Caco-2 (cell line): ENCODE measurements around the gene OR2W1. TPM values are rescaled to one million over a fixed set of nuclear protein-coding genes. Genes with fewer than 3 reads are reported as not detected.

ENCODE experiments used
- BruUV-seq: library from RNA; stranded (reverse); fragments of 400-500 nt; replicated peaks from 2 replicates; lab custom pipeline; 2021; lab: Mats Ljungman, UMichigan
- CTCF ChIA-PET: fragments of 300-600 bp; sonication (Branson Sonifier 250); formaldehyde crosslinking; loops from one replicate; lab custom pipeline; 2022; ENCODE audit warnings: antibody characterized with exemption; lab: Charles Lee
- POLR2A ChIA-PET: fragments of 300-600 bp; sonication (Branson Sonifier 250); formaldehyde crosslinking; loops from one replicate; lab custom pipeline; 2022; ENCODE audit warnings: antibody characterized with exemption; lab: Charles Lee
- DNase-seq, 2 experiments: peaks; one replicate each; pipeline versions ENCODE4 v3.0.0 to v3.0.0-alpha.2; 2020 to 2022
- H3K27me3 ChIP-seq: replicated peaks from 2 replicates; pipeline ENCODE4 v1.6.0; 2011; ENCODE audit warnings: low read length; ENCODE audit not compliant: control insufficient read depth, insufficient read depth
- H3K36me3 ChIP-seq: 2 replicates; pipeline ENCODE4 v1.5.1; 2011; ENCODE audit warnings: low read length; ENCODE audit not compliant: control insufficient read depth, insufficient read depth
- H3K4me1 ChIP-seq: fragments of 250-450 bp; sonication (Bioruptor Pico); 2 replicates; pipeline ENCODE4 v1.5.1; 2020; ENCODE audit warnings: mild to moderate bottlenecking
- H3K4me3 ChIP-seq: 2 replicates; pipeline ENCODE4 v1.5.1; 2011; ENCODE audit warnings: low read depth, mild to moderate bottlenecking, control low read depth, low read length
- H3K9me3 ChIP-seq: fragments of 250-450 bp; sonication (Bioruptor Pico); 2 replicates; pipeline ENCODE4 v1.5.1; 2020; ENCODE audit warnings: mild to moderate bottlenecking, moderate library complexity
- H3K27ac Mint-ChIP-seq: one replicate; pipeline ENCODE4 v1.8.0; 2022; ENCODE audit warnings: mixed read lengths; ENCODE audit not compliant: unreplicated experiment
- H3K27me3 Mint-ChIP-seq: one replicate; pipeline ENCODE4 v1.8.0; 2022; ENCODE audit warnings: mixed read lengths; ENCODE audit not compliant: insufficient read depth, unreplicated experiment
- H3K36me3 Mint-ChIP-seq: one replicate; pipeline ENCODE4 v1.8.0; 2022; ENCODE audit warnings: mild to moderate bottlenecking, mixed read lengths; ENCODE audit not compliant: insufficient read depth, unreplicated experiment
- H3K4me1 Mint-ChIP-seq: one replicate; pipeline ENCODE4 v1.8.0; 2022; ENCODE audit warnings: low read depth, mixed read lengths; ENCODE audit not compliant: unreplicated experiment
- H3K4me3 Mint-ChIP-seq: one replicate; pipeline ENCODE4 v1.8.0; 2022; ENCODE audit warnings: mild to moderate bottlenecking, moderate library complexity, mixed read lengths; ENCODE audit not compliant: unreplicated experiment
- H3K9me3 Mint-ChIP-seq: one replicate; pipeline ENCODE4 v1.8.0; 2022; ENCODE audit warnings: mixed read lengths; ENCODE audit not compliant: unreplicated experiment
- intact Hi-C: fragments of 100-400 bp; cut with micrococcal nuclease; formaldehyde crosslinking; loops from one replicate; pipeline ENCODE4 v1.10.0; 2022; ENCODE audit not compliant: unreplicated experiment
- total RNA-seq: library from RNA; stranded (reverse); gene quantifications from 2 replicates; pipeline ENCODE4 v1.2.3, GENCODE V29; 2022
- TF ChIP-seq, protein P1 (sequence below), 2 experiments: fragments of 200-600 bp in 1 of 2; IDR thresholded peaks; 1 replicate in 1 of 2; 2 replicates in 1 of 2; pipeline versions ENCODE4 v1.5.1 to v1.8.0; 2011 to 2022; ENCODE audit warnings: antibody characterized with exemption in 1 of 2, control low read depth in 1 of 2, inconsistent platforms in 1 of 2, low read depth in 1 of 2, low read length in 1 of 2, mild to moderate bottlenecking in 1 of 2, moderate library complexity in 1 of 2; ENCODE audit not compliant: insufficient read depth in 1 of 2, severe bottlenecking in 1 of 2, unreplicated experiment in 1 of 2

The OR2W1 gene
- total RNA-seq, 1 experiment from 2014 or later = not detected

DNA sequence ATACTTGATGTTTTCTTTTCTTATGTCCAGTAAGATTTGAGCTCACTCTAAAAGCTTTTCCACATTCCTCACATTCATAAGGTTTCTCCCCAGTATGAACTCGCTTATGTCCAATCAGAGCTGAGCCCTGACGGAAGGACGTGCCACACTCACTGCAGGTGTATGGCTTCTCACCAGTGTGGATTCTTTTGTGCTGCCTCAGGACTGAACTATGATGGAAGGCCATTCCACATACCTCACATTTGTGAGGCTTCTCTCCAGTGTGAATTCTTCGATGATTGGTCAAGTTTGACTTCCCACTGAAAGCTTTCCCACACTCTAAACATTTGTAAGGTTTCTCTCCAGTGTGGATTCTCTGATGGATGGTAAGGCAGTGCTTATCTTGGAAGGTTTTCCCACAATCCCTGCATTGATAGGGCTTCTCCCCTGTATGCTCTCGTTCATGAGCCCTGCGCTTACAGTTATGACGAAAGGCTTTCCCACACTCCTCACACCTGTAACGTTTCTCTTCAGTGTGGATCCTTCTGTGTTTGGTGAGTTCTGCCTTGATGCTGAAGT lies 49.8 kb downstream of the OR2W1 start:
- intact Hi-C loops = no loop called here
- H3K4me3 Mint-ChIP-seq = no peak overlapping the region
- TF ChIP-seq, protein P1, sequence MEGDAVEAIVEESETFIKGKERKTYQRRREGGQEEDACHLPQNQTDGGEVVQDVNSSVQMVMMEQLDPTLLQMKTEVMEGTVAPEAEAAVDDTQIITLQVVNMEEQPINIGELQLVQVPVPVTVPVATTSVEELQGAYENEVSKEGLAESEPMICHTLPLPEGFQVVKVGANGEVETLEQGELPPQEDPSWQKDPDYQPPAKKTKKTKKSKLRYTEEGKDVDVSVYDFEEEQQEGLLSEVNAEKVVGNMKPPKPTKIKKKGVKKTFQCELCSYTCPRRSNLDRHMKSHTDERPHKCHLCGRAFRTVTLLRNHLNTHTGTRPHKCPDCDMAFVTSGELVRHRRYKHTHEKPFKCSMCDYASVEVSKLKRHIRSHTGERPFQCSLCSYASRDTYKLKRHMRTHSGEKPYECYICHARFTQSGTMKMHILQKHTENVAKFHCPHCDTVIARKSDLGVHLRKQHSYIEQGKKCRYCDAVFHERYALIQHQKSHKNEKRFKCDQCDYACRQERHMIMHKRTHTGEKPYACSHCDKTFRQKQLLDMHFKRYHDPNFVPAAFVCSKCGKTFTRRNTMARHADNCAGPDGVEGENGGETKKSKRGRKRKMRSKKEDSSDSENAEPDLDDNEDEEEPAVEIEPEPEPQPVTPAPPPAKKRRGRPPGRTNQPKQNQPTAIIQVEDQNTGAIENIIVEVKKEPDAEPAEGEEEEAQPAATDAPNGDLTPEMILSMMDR (IDR thresholded peaks at IDR 0.05; ENCODE audit: insufficient read depth in 1 of 2, low read depth in 1 of 2, low read length in 1 of 2, severe bottlenecking in 1 of 2, unreplicated experiment in 1 of 2) = no peak
- ChIA-PET CTCF (interaction anchor here (0.5 kb wide), 1 partner anchor 71 kb away, joined by 3 read pairs; no protein-coding TSS in a partner anchor), POLR2A (no interaction called here)
- no peaks in the 10 kb centered on the region for H3K36me3 Mint-ChIP-seq
- H3K4me3 ChIP-seq = no peak overlapping the region
- no peak for DNase-seq
- no peaks in the 10 kb centered on the region for H3K27me3 Mint-ChIP-seq
- no TSS peak for BruUV-seq
- H3K27me3 ChIP-seq = no peaks in the 10 kb centered on the region
- H3K4me1 ChIP-seq = no peaks in the 10 kb centered on the region
- H3K9me3 ChIP-seq = no peaks in the 10 kb centered on the region
- H3K27ac Mint-ChIP-seq = no peak overlapping the region
- H3K9me3 Mint-ChIP-seq = no peaks in the 10 kb centered on the region
- H3K4me1 Mint-ChIP-seq = peaks cover 7% of the 10 kb centered on the region
- H3K36me3 ChIP-seq = no peaks in the 10 kb centered on the region

Other genes with a start within 250 kb of the OR2W1 start
- gene TRIM27, start 121.2 kb downstream of the OR2W1 start, total RNA-seq = 47.6 and 48.7 TPM in 2 replicates
- 1.8 and 2.9 TPM in 2 replicates for gene ZNF311, start 39.9 kb downstream of the OR2W1 start, total RNA-seq
- gene OR2B3, start 42.1 kb upstream of the OR2W1 start, total RNA-seq = not detected in 2 replicates
- not detected in 2 replicates for gene OR2J1, start 54.3 kb upstream of the OR2W1 start, total RNA-seq
- gene OR2J3, start 62.9 kb upstream of the OR2W1 start, total RNA-seq = not detected in 2 replicates
- not detected in 2 replicates for gene OR2J2, start 125.7 kb upstream of the OR2W1 start, total RNA-seq